ENCODE data around the gene RTN1. TPM values are rescaled to one million over a fixed set of nuclear protein-coding genes. Genes with fewer than 3 reads are reported as not detected.
A peak's percentile ranks its signal among the peaks of the same experiment; 100 is the strongest.

Gene RTN1
- total and polyA plus RNA-seq, 10 donors: 4.1 to 65.4 (median 40.1) TPM

GRCh38 chr14:59787045-59787674 lies 83.4 kb downstream of the RTN1 start:
- no peak overlapping the region for H3K4me3 ChIP-seq
- 51 to 77% (median 67%) methylated on average over 2 of the region's 2 CpGs for WGBS, 5 donors
- H3K4me1 ChIP-seq: no peaks in the 10 kb centered on the region
- peak overlapping the region in 5 of 8 donors; percentile 19 to 51 (median 33) for H3K27ac ChIP-seq
- no peak for DNase-seq
- H3K9me3 ChIP-seq: no peaks in the 10 kb centered on the region
- H3K36me3 ChIP-seq: no peaks in the 10 kb centered on the region
- H3K27me3 ChIP-seq (replicated peaks in 1 of 7): no peaks in the 10 kb centered on the region
- intact Hi-C loops (cut with DNase I; ENCODE audit: low total_unique reads): no loop called here
- no peak for TF ChIP-seq POLR2A (IDR thresholded peaks at IDR 0.05)
- no peak for TF ChIP-seq CTCF (IDR thresholded peaks at IDR 0.05 in 8 of 11, conservative IDR thresholded peaks at IDR 0.05 in 3 of 11)
- TF ChIP-seq POLR2AphosphoS5 (IDR thresholded peaks at IDR 0.05): no peak

- intact Hi-C loops (cut with DNase I; ENCODE audit: low total_unique reads): no loop called here
- Histone ChIP-seq H3K4me1 (peaks cover 0 to 5% (median 0%) of the 10 kb centered on the region in 6 donors), H3K27me3 (replicated peaks in 1 of 7) (no peaks in the 10 kb centered on the region), H3K36me3 (no peaks in the 10 kb centered on the region), H3K9me3 (no peaks in the 10 kb centered on the region), H3K4me3 (no peak overlapping the region), H3K27ac (peak overlapping the region in 1 of 8 donors; percentile 8)
- TF ChIP-seq POLR2AphosphoS5 (IDR thresholded peaks at IDR 0.05): no peak
- TF ChIP-seq CTCF (IDR thresholded peaks at IDR 0.05 in 8 of 11, conservative IDR thresholded peaks at IDR 0.05 in 3 of 11): no peak
- no peak for TF ChIP-seq POLR2A (IDR thresholded peaks at IDR 0.05)
- no peak for DNase-seq
Observed at GRCh38 chr14:59785629-59786028, 84.9 kb downstream of the RTN1 start.

GRCh38 chr14:59782760-59783159 lies 87.8 kb downstream of the RTN1 start:
- TF ChIP-seq POLR2AphosphoS5 (IDR thresholded peaks at IDR 0.05) (no peak), CTCF (IDR thresholded peaks at IDR 0.05 in 8 of 11, conservative IDR thresholded peaks at IDR 0.05 in 3 of 11) (no peak), POLR2A (IDR thresholded peaks at IDR 0.05) (no peak)
- WGBS, 5 donors: 85 to 94% (median 92%) methylated on average over 2 of the region's 2 CpGs
- intact Hi-C loops (cut with DNase I; ENCODE audit: low total_unique reads): no loop called here

GRCh38 chr14:59777006-59777579 lies 93.5 kb downstream of the RTN1 start:
- DNase-seq: no peak
- intact Hi-C loops (cut with DNase I; ENCODE audit: low total_unique reads): no loop called here
- TF ChIP-seq CTCF (IDR thresholded peaks at IDR 0.05 in 8 of 11, conservative IDR thresholded peaks at IDR 0.05 in 3 of 11) (no peak), POLR2AphosphoS5 (IDR thresholded peaks at IDR 0.05) (no peak), POLR2A (IDR thresholded peaks at IDR 0.05) (no peak)
- Histone ChIP-seq H3K4me1 (peaks cover 0 to 15% (median 4%) of the 10 kb centered on the region in 6 donors), H3K27ac (no peak overlapping the region), H3K27me3 (replicated peaks in 1 of 7) (no peaks in the 10 kb centered on the region), H3K9me3 (no peaks in the 10 kb centered on the region), H3K36me3 (no peaks in the 10 kb centered on the region), H3K4me3 (no peak overlapping the region)
- WGBS, 5 donors: 66 to 95% (median 78%) methylated on average over 4 of the region's 4 CpGs

More at GRCh38 chr14:59782760-59783159, 87.8 kb downstream of the RTN1 start:
- no peaks in the 10 kb centered on the region for H3K36me3 ChIP-seq
- H3K4me1 ChIP-seq: peaks cover 0 to 8% (median 0%) of the 10 kb centered on the region in 6 donors
- no peaks in the 10 kb centered on the region for H3K27me3 ChIP-seq (replicated peaks in 1 of 7)
- no peaks in the 10 kb centered on the region for H3K9me3 ChIP-seq
- H3K4me3 ChIP-seq: no peak overlapping the region
- peak overlapping the region in 1 of 8 donors; percentile 77 for H3K27ac ChIP-seq
- DNase-seq: no peak

Data from spleen (tissue), 11 donors.